Fibroblast of the aortic adventitia (primary cell): ENCODE measurements around the gene MRPL41. TPM values are rescaled to one million over a fixed set of nuclear protein-coding genes. Genes with fewer than 3 reads are reported as not detected.
A peak's percentile ranks its signal among the peaks of the same experiment; 100 is the strongest.
"Not testable (repeated sequence)": the region's sequence is repeated elsewhere in the genome, so short reads cannot be mapped to it uniquely, and the experiment has no call there.

Experiments used
- DNase-seq: peaks from one replicate; pipeline ENCODE4 v3.0.0-alpha.2; 2010; ENCODE audit warnings: low read depth
- H3K4me3 ChIP-seq: 2 replicates; pipeline ENCODE4 v1.5.1; 2011; ENCODE audit warnings: low read depth, mild to moderate bottlenecking, control low read depth, low read length, moderate library complexity
- total RNA-seq: library from RNA; depleted of rRNA; stranded (reverse); fragments of >200 nt; gene quantifications from 2 replicates; pipeline ENCODE4 v1.2.3, GENCODE V29; 2012; ENCODE audit warnings: low replicate concordance
- TF ChIP-seq, protein P1 (sequence below): IDR thresholded peaks from 2 replicates; pipeline ENCODE4 v1.5.1; 2011; ENCODE audit warnings: mild to moderate bottlenecking, low read length, control low read depth, inconsistent platforms; ENCODE audit not compliant: insufficient read depth

MRPL41 gene
- total RNA-seq, 1 donor = 27.7 TPM

DNA sequence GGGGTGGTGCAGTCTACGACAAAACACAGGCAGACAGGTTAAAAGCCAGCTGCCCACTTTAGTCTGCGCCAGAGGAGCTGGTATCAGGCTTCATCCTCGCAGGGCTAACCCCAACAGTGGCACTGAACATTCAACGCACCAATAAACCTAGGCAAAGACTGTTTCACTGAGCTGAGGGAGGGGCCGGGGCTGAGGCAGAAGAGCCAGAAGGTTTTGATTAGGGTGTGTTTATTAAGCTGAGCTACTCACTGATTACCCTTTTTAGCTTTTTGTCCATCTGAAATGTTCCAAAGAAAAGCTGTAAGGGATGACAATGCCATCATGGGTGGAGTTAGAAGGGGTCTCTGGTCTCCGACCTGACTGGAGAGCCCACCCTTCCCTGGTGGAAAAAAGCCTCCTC lies 37.2 kb downstream of the MRPL41 start:
- peak overlapping the region; percentile 77 for H3K4me3 ChIP-seq
- TF ChIP-seq, protein P1, sequence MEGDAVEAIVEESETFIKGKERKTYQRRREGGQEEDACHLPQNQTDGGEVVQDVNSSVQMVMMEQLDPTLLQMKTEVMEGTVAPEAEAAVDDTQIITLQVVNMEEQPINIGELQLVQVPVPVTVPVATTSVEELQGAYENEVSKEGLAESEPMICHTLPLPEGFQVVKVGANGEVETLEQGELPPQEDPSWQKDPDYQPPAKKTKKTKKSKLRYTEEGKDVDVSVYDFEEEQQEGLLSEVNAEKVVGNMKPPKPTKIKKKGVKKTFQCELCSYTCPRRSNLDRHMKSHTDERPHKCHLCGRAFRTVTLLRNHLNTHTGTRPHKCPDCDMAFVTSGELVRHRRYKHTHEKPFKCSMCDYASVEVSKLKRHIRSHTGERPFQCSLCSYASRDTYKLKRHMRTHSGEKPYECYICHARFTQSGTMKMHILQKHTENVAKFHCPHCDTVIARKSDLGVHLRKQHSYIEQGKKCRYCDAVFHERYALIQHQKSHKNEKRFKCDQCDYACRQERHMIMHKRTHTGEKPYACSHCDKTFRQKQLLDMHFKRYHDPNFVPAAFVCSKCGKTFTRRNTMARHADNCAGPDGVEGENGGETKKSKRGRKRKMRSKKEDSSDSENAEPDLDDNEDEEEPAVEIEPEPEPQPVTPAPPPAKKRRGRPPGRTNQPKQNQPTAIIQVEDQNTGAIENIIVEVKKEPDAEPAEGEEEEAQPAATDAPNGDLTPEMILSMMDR = no peak
- no peak for DNase-seq

DNA sequence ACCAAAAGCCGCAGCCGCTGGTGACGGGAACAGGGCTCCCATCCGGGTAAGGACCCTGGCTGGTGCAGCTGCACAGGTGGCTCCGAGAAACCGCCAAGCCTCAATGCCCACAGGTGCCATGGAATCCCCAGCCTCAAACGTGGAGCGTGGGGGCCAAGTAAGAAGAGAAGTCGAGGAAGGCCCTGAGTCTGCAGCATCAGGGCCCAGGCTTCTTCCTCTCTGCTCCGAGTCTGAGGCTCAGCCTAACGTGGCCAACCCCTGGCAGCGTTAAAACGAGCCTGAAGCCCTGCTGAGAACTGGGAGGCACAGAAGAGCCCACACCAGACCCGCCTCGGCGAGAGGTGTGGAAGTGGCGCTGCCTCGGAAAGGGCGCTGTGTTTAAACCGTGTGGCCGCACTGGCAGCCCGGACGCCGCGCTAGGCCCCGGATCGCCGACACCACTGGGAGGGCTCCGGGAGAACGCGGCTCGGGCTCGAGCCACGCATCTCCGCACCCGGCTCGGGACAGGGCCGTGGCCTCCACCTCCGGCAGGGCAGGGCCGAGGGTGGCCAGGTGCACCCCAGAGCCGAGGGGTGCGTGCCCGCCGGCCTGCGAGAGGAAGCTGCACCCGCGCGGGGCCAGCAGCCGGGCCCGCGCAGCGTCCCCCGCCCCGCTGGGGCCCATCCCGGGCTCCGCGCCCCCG lies 37.9 kb downstream of the MRPL41 start:
- peak overlapping the region; percentile 77 for H3K4me3 ChIP-seq
- TF ChIP-seq, protein P1 = no peak
- no peak for DNase-seq

DNA sequence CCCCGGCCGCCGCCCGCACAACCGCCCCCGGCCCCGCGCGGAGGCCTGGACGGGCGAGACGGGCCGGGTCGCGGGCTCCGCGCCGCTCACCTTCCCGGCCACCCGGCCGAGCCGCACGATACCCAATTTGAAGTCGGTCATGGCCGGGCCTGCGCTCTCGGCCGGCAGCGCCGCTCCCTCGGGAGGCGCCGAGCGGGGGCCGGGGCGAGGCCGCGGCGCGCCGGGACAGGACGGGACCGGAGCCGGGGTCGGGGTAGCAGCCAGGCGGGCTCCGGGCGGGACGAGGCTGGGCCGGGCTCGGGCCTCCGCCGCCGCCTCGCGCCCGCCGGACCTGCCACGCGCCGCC lies 38.4 kb downstream of the MRPL41 start:
- peak overlapping the region; percentile 77 for H3K4me3 ChIP-seq
- TF ChIP-seq, protein P1 = no peak
- DNase-seq = no peak

DNA sequence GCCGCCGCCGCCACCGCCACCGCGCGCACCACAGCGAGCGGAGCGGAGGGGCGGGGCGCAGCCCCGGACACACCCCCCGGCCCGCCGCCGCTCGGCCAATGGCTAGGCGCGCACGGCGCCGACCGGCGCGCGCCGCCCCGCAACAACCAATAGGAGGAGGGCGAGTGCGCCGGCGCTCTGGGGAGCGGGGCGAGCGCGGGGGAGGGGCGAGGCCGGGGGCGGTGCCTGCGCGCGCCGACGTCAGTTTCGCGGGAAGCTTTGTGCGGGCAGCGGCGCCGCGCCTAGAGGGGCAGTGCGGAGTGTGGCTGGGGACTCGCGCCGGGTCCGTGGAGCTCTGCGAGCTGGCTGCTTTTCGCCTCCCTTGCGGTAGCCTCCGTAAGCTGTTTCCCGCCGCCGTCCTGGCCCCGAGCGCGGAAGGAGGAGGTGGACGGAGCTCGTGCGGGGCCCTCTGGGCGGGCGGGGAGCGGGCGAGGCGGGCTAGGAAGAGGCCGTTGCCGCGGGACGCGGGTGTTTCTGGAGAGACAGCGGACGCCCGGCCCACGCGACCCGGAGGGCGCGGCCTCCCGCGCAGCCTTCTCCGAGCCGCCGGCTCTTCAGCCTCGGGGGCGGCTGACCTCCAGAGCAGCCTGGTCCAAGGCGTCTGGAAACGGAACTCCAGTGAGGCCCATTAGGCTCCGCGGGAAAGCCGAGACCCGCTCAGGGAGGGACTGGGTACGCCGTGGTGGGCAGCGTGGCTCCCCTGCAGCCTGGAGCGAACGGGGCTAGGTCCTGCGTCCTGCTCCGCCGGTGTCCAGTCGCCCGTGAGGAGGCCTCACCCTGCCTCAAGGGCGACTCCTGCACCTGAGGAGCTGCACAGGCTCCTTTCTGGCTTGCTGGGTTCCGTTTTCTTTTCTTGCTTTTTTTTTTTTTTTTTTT lies 39.0 kb downstream of the MRPL41 start, which contains the start of gene ZMYND19:
Gene ZMYND19, minus strand, starts transcription at position 44 of the 915 bp plus-strand sequence. CDS start 249 bp downstream, outside the sequence.
- peak within 1 kb of the TSS; percentile 82 for H3K4me3 ChIP-seq
- peak; percentile 76 for DNase-seq

DNA sequence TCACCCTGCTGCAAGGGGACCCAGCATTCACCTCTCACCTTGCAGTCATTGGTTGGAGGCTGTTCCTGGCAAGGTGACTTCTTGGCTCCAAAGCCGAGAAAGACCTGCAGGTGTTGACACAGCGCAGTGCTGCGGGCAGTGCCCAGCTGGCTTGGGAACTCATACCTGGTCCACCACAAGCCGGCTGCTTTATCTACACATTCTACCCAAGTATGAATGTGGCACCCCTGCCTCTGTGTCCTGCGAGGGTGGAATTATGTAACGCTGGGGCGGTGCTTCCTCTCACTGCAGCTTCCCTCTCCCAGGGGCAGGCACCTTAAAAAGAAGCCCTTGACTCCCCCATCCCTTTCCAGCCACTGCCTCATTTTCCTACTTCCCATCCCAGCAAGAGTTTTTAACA lies 41.1 kb downstream of the MRPL41 start:
- no peak for DNase-seq
- H3K4me3 ChIP-seq = no peak overlapping the region
- TF ChIP-seq, protein P1 = no peak

More for the DNA sequence above, 39.0 kb downstream of the MRPL41 start, which contains the start of gene ZMYND19:
- TF ChIP-seq, protein P1 = peak; percentile 11

DNA sequence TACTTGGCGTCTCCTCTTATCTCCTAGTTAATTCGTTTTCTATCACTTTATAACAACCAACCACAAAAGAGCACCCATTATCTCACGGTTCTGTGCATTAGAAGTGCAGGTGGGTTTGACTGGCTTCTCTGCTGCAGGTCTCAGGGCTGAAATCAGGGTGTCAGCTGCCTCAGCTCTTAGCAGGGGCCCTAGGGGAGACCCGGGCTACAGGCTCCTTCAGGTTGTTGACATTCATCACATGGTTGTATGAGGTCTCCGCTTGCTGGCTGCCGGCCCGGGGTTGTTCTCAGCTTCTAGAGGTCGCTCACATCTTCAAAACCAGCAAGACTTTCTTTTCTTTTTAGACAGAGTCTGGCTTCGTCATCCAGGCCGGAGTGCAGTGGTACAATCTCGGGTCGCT lies 41.5 kb downstream of the MRPL41 start:
- TF ChIP-seq, protein P1 = no peak
- H3K4me3 ChIP-seq = no peak overlapping the region
- DNase-seq = no peak

DNA sequence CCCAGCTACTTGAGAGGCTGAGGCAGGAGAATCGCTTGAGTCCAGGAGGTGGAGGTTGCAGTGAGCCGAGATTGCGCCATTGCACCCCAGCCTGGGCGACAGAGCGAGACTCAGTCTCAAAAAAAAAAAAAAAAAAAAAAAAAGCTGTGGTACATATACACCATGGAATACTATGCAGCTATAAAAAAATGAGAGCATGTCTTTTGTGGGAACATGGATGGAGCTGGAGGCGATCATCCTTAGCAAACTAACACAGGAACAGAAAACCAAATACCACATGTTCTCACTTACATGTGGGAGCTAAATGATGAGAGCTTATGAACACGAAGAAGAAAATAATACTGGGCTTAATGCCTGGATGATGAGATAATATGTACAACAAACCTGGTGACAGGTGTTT lies 44.9 kb downstream of the MRPL41 start:
- not testable (repeated sequence) for DNase-seq, H3K4me3 ChIP-seq
